HG03045 (cell line): Measurements from ENCODE around the gene BAG5.

ENCODE experiments used
- ATAC-seq: cut with Tn5 transposase; IDR thresholded peaks from one replicate; pipeline ENCODE4 v1.9.1; 2021; ENCODE audit warnings: mild to moderate bottlenecking, moderate library complexity; ENCODE audit not compliant: unreplicated experiment

The BAG5 gene

GRCh38 chr14:103547455-103547940, 15.0 kb downstream of the BAG5 start:
- ATAC-seq, result no peak

GRCh38 chr14:103546652-103547454, 15.6 kb downstream of the BAG5 start:
- ATAC-seq, result no peak

GRCh38 chr14:103545915-103546651, 16.4 kb downstream of the BAG5 start:
- no peak for ATAC-seq

- ATAC-seq, result no peak
Measured at GRCh38 chr14:103545219-103545914, 17.1 kb downstream of the BAG5 start.

GRCh38 chr14:103544388-103545218, 17.9 kb downstream of the BAG5 start:
- ATAC-seq, result no peak

- ATAC-seq, result no peak
Measured at GRCh38 chr14:103543721-103544387, 18.6 kb downstream of the BAG5 start.

GRCh38 chr14:103543140-103543539, 19.3 kb downstream of the BAG5 start:
- no peak for ATAC-seq

GRCh38 chr14:103542605-103543088, 19.8 kb downstream of the BAG5 start:
- ATAC-seq, result no peak

GRCh38 chr14:103541709-103542604, 20.5 kb downstream of the BAG5 start:
- no peak for ATAC-seq

GRCh38 chr14:103540821-103541708, 21.4 kb downstream of the BAG5 start:
- no peak for ATAC-seq

- ATAC-seq, result no peak
Measured at GRCh38 chr14:103539056-103539825, 23.2 kb downstream of the BAG5 start.

- ATAC-seq, result no peak
Measured at GRCh38 chr14:103538291-103539055, 24.0 kb downstream of the BAG5 start.

GRCh38 chr14:103537175-103537990, 25.1 kb downstream of the BAG5 start:
- no peak for ATAC-seq

- ATAC-seq, result no peak
Measured at GRCh38 chr14:103536693-103537092, 25.8 kb downstream of the BAG5 start.

GRCh38 chr14:103535891-103536565, 26.4 kb downstream of the BAG5 start:
- ATAC-seq, result no peak
